Cerebellar cortex (tissue), 1 donor: ENCODE results near the gene TMEM170A.
"Not testable (repeated sequence)": the region's sequence is repeated elsewhere in the genome, so short reads cannot be mapped to it uniquely, and the experiment has no call there.

ENCODE experiments used
- DNase-seq: peaks from one replicate; pipeline ENCODE4 v3.0.0-alpha.2; 2015; ENCODE audit warnings: low spot score

Gene TMEM170A

DNA sequence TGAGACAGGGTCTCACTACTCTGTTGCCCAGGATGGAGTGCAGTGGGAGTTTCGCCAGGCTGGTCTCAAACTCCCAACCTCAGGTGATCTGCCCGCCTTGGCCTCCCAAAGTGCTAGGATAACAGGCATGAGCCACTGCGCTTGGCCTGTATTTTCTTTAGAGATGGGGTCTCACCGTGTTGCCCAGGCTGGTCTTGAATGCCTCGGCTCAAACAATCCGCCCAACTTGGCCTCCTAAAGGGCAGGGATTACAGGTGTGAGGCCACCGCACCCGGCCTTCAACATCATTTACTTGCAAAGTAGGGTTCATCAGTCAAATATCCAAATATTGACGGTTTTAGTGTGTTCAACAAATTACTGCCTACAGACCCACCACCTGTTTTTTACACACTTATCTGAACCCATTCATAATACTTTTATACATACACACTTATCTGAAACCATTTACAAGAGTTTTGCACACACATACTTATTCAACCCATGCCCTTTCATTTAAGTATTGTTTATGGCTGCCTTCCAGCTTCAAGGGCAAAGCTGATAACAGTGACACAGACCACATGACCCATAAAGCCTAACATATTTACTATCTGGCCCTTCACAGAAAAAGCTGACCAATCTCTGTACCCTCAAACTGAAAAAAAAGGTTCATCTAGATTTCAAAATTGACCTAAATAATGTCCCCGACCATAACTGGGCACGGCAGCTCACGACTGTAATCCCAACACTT is 11.9 kb downstream of the TMEM170A start:
- DNase-seq: no peak

DNA sequence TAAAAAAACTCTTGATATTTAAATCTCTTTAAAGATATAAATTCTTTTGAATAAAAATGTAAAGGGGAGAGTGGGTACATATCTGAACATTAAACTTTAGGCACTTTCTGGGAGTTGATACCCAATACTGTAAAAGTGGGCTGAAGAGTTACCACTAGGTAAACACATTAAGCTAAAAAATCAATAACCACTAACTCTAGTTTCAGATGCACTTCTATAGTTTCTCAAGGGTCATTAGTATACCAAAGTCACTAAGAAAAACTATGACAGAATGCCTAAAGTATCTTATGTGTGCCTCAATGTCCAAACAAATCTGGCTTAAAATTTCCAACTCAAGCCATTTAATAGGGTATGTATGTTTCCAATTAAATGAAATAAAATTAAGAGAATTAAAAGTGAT is 18.1 kb downstream of the TMEM170A start:
- no peak for DNase-seq

DNA sequence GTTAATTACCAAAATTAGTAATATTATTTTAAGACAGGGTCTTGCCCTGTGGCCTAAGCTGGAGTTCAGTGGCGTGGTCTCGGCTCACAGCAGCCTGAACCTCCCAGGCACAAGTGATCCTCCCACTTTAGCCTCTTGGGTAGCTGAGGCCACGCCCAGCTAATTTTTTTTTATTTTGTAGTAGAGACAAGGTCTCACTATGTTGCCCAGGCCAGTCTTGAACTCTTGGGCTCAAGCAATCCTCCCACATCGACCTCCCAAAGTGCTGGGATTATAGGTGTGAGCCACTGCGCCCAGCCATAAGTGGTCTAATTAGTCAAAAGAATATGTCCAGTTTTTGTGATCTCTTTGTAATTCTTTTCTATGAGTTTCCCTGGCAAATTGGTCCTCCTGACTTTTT is 19.2 kb downstream of the TMEM170A start:
- DNase-seq: no peak

DNA sequence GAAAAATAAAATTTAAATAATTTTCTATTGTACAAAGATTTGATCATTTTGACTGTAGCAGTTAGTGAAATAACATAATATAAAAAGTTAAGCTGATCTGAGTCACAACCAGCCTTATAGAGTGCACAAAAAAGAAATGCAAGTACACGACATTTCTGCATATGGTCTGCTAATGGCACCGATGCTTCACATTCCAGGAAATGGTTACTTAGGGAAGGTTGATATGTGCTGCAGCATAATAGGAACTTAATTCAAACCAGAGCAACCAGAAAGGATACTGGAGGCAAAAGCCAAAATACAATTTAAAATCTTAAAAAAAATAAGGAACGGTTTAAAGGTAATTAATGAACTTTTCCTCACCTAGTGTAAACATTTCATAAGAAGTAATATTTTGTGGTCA is 21.2 kb downstream of the TMEM170A start:
- DNase-seq: no peak

DNA sequence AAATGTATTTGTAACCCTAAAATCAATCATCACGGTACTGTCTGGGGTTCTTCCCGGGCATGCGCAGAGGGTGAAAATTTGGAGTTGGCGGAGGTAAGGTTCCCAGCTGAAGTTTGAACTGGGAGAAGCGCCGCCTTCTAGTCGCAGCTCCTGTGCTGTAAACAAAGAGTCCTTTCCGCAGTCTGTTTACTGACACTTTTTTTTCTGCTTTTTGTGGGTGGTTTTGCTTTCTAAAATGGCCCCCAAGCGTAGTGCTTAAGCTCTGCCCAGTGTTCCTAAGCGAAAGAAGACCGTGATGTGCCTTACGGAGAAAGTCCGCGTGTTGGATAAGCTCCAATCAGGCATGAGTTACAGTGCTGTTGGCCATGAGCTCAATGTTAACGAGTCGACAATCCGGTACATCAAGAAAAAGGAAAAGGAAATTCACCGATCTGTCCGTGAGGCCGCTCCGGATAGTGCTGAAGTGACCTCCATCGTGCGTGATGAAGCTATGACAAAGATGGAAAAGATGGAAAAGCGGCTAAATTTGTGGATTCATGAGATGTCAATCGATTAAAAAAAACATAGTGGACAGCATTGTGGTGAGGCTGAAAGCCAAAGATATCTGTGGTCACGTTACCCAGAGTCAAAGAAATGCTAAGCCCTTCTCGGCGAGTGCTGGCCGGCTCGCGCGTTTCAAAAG is 30.6 kb downstream of the TMEM170A start:
- DNase-seq: no peak

DNA sequence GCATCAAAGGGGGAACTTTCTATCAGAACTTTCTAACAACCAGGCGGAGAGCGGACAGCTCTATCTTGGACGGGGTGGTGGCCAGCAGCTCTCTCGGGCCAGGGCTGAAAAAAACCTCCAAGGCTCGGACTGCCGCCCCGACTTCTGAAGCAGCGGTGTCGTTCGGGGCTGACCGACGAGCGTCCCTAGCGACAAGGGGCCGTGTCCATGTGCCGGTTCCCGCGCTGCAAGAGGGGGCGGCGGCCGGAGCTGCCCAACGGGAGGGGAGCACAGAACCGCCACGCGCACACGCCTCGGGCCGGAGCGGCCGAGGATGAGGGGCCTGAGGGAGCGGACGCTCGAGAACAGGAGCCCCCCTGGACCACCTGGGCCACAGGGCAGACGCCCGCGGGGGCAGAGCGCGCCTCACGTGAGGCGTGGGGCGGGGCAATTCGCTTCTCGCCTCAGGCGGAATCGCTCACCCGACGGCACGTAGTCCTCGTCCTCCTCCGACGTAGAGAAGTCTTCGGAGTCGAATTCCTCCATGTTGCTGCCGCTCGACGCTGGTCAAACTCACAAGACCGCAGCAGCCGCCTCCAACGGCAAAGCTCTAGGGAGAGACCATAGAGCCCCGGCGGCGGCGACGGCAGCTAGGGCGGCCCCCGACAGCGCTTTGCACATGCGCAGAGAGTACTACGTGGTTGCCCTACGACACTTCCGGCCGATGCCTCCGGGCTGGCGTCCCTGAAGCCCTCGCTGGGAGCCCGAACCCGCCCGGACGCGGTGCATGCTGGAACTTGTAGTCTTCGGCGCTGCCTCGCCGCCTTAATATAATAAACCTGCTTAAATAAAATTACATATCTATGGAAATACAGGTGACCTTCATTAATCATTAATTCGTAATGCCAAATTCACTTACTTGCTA is 31.4 kb downstream of the TMEM170A start, which contains the start of gene CFDP1:
Gene CFDP1, minus strand, starts transcription at position 676 of the 904 bp plus-strand sequence. Its CDS starts 151 bp downstream, at position 525.
- DNase-seq: peak; percentile 94

DNA sequence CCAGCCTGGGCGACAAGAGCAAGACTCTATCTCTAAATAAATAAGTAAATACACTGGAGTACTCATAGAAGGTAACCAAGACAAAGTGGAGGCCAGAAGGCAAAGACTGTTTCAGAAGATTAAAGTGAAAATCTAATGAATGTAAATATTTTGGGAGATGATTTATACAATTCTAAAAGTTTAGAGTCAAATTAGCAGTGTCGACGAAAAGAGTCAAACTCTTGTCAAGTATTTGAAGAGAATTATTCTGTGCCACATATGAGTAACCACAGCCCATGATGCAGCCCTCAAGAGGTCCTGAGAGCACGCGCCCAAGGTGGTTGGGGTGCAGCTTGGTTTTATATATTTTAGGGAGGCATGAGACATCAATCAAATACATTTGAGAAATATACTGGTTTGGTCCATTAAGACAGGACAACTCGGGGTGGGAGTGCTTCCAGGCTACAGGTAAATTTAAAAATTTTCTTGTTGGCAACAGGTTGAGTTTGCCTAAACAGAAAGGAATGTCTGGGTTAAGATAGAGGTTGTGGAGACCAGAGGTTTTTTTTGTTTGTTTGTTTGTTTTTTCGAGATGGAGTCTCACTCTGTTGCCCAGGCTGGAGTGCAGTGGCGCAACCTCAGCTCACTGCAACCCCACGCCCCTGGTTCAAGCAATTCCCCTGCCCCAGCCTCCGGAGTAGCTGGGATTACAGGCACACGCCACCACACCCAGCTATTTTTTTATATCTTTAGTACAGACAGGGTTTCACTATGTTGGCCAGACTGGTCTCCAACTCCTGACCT is 34.7 kb downstream of the TMEM170A start:
- DNase-seq: no peak

DNA sequence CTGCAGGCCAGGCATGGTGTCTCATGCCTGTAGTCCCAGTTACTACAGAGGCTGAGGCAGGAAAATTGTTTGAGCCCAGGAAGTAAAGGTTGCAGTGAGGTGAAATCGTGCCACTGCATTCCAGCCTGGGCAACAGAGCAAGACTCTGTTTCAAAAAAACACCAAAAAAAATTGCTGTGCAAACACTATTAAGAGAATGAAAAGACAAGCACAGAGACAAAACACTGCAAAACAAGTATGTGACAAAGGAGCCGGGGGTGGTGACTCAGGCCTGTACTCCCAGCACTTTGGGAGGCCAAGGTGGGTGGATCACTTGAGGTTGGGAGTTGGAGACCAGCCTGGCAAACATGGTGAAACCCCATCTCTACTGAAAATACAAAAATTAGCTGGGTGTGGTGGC is 38.0 kb downstream of the TMEM170A start:
- DNase-seq: not testable (repeated sequence)

DNA sequence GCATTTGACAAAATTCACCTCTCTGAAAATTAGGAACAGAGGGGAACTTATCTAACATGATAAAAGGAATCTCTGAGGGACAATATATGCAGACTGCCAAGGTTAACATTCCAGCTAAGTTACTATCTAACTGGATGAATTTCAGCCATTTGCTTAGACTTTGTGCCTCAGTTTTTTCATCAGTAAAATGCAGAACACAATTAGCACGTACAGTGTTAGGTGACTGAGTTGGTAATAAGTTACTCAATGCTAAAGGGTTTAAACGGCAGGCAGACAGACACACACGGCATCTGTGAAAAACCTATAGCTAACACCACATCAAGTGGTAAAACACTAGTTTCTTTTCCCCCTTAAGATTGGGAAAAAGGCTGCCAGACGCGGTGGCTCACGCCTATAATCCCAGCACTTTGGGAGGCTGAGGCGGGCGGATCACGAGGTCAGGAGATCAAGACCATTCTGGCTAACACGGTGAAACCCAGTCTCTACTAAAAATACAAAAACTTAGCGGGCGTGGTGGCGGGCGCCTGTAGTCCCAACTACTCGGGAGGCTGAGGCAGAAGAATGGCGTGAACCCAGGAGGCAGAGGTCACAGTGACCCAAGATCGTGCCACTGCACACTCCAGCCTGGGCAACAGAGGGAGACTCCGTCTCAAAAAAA is 40.3 kb downstream of the TMEM170A start:
- DNase-seq: not testable (repeated sequence)

DNA sequence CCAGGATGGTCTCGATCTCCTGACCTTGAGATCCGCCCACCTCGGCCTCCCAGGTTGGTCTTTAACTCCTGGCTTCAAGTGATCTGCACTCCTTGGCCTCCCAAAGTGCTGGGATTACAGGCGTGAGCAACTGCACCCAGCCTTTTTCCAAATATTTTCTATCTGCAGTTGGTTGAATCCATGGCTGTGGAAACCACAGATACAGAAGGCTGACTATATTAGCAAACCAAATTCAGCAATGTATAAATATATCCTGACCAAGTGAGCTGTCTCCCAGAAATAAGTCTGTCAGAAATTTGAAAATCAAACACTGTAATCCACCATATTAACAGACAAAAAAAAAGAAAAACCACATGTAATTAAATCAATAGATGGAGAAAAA is 40.8 kb downstream of the TMEM170A start:
- DNase-seq: no peak

DNA sequence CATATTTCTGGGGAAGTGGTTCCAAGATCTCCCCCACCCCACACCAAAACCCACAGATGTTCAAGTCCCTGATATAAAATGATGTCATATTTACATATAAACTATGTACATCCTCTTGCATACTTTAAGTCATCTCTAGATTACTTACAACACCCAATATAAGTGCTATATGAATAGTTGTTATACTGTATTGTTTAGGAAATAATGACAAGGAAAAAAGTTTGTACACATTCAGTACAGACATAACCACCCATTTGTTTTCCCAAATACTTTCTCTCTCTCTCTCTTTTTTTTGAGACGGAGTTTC is 42.7 kb downstream of the TMEM170A start:
- DNase-seq: no peak

DNA sequence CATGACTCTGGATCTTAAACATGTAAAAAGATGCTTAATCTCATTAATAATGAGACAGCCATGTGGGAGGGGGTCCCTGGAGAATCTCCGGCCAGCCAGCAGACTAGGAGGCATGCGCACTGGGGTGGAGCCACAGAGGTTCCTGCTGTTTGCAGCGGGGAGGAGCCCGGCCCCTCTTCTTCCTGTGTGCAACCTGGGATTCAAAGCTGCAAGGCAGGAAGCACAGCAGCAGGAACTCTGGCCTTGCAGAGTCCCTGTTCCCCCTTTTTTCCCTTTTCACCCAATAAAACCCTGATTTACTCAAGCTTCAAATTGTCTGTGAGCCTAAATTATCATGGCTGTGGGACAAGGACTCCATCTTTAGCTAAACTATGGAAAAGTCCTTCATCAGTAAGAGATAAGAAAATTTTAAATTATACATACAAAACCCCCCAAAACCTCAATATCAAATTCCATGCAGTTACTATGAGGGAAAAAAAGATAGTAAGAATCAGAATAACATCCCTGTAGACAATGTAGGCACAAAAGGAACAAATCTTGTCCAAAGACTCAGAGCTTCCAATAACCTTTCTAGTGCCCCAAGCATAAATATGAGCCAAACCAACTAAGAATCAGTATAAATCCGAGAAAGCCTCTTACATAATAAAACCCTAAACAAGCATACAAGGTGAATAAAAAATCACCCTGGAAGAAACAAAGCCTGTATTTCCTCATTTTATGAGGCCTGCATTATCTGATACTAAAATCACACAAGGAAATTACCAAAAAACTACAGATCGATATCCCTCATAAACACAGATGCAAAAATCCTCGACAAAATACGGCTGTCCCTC is 43.3 kb downstream of the TMEM170A start:
- DNase-seq: peak; percentile 43

DNA sequence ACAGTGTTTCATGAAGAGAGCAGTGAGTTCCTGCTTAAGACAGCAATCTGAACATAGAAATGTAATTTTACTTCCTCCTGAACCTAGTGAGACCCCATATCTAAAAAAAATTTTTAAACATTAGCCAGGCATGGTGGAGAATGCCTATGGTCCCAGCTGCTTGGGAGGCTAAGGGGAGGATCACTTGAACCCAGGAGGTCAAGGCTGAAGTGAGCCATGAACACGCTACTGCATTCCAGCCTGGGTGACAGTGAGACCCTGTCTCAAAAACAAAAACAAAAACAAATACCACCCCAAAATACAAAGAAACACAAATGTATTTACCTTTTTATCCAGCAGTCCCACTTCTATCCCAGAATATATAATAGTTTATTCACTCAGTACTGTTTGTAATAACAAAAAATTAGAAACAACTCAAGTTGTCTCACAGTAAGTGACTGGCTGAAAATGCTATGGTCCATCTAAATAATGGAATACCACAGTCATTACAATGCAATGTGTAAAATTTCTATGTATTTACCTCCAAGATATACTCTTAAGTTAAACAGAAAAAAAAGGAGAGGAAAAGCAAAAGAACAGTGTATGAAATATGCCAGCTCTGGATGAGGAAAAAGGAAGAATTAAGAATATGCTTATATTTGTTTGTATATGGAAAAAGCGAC is 47.5 kb downstream of the TMEM170A start:
- DNase-seq: no peak

DNA sequence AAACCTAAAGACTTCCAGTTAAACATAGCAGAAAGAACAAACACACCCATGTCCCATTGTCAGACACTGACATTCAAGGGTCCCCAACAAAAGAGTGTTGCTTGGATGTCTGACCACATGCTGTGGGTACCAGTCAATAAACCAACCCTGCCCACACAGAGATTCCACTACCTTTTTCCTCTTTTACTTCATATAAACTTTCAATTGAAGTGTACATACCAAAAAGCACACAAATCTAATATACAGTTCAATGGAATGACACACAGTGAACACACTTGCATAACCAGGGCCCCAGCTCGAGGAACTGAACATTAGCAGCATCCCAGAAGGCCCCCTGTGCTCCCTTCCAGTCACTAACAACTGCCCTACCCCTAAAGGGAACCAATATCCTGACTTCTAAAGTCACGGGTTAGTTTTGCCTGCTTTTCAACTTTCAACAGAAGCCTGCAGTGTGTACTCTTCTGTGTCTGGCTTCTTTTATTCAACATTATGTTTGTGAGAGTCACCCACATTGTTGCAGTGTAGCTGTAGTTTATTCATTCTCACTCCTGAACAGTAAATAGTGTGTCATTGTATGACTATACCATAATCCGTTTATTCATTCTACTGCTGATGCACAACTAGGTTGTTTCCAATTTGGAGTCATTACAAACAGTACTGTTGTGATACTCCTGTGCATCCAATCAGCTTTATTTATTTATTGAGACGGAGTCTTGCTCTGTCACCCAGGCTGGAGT is 49.2 kb downstream of the TMEM170A start:
- no peak for DNase-seq

DNA sequence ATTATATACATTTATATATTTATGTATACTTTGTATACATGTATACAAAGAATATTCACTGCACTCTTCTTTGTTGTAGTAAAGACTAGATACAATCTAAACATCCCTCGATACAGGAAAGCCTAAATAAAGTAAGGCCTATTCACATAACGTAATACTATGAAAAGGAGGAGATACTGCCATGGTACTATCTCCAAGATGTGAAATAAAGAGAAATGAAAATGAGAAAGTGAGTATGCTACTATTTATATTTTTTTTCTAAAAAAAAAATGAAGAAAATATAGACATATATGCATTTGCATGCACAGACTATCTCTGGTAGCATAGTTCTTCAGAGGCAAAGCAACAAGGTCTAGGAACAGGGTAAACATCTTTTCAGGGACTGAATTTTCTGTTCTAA is 50.5 kb downstream of the TMEM170A start:
- DNase-seq: no peak

DNA sequence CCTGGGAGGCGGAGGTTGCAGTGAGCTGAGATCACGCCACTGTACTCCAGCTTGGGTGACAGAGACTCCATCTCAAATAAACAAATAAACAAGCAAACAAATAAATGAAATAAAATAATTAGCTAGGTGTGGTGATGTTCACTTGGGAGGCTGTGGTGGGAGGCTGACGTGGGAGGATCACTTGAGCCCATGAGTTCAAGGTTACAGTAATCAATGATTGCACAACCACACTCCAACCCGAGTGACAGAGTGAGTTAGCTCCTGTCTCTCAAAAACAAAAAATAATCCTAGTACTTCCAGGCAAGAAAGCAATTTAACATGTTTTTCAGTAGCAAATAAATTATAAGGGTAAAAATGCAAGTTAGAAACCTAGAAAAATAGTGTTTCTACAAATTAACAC is 57.5 kb downstream of the TMEM170A start:
- no peak for DNase-seq

DNA sequence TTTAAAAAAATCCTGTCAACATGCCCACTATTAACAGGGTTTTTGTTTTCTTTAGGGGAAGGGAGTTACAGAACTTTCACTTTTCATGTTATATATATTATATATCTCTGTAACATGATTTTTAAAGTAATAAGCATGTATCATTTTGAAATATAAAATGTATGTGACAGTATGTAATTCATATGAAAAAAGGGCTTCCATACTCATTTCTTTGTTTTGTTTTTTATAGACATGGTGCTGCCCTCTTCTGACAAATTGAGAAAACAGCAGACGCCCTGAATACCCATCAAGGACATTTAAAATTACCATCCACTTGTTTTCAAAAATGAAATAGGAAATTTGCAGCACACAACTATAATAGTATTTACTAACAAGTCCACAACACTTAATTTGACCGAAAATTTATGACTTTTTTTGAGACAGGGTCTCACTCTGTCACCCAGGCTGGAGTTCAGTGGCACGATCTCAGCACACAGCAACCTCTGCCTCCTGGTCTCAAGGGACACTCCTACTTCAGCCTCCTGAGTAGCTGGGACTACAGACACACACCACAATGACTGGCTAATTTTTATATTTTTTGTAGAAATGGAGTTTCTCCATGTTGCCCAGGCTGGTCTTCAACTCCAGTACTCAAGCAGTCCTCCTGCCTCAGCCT is 61.5 kb downstream of the TMEM170A start:
- DNase-seq: peak; percentile 61

DNA sequence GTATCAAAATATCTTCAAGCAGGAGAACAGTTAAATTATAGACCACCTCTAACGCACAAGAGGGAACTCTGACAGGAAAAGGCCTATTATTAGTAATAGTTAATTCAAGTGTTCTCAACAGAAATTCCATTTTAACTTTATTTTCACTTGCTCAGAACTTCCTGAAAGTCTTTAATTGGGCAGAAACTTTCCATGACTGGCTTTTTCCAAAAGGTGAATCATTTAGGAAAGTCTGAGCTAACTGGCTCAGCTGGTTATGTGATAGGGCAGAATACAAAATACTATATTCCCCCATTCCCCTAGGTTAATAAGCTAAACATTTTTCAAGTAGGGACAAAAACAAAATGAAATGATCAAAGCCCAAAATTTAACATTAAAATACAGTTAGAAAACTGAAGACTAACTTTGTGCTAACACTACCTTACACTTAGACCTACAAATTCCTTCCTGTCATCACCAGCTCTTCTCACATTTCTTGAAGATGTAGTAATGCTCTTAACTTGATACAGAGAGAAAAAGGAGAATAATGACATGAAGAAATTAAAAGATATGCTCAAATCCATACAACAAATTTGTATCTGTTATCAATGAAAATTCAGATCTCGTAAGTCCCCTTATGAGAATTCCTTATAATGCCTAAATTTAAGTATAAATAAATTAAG is 62.2 kb downstream of the TMEM170A start:
- DNase-seq: no peak
